Right lobe of liver (tissue), 4 donors: ENCODE results near the gene ENOX1.

Source experiments
- CTCF ChIP-seq, 4 donors: fragments of 200-600 bp in 3 of 4; fragments of 450-650 bp in 1 of 4; IDR thresholded peaks; one replicate each; pipeline versions ENCODE4 v1.5.1 to v1.8.0; 2016 to 2022; ENCODE audit warnings: antibody characterized with exemption in 4 of 4, mild to moderate bottlenecking in 2 of 4
- POLR2A ChIP-seq: fragments of 450-650 bp; IDR thresholded peaks from one replicate; pipeline ENCODE4 v1.6.1; 2017; ENCODE audit warnings: antibody characterized with exemption, mild to moderate bottlenecking
- donor health status: DM: no; HTN: no; CAD: no.
- donor health status: DM: no; HTN: no; CAD: no.
- donor health status: DM: no; HTN: yes; CAD: no.

DNA sequence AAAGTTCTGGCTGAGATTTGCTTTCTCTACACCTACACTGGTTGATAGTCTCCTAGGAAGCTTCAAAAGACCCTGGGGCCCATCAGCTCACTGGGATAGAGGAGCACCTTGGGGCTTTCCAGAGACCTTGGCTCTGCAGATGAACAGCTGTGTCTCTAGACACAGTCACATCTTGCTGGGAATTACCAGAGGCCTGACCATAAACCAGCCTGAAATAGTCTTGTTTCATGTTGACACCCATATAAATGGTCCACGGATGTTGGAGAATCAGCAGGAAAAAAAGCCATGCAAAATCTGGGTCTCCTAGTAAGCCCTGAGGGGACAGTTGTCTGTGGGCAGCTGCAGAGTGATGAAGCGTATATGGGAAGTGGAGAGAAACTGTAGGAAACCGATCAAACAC is 555.8 kb downstream of the ENOX1 start:
- no peak for TF ChIP-seq CTCF (IDR thresholded peaks at IDR 0.05)
- TF ChIP-seq POLR2A: no peak
